HepG2 (cell line): Measurements from ENCODE around the gene THUMPD2. TPM values are rescaled to one million over a fixed set of nuclear protein-coding genes. Genes with fewer than 3 reads are reported as not detected.

Experiments used
- ATAC-seq: fragments of 200-7000 bp; cut with Tn5 transposase; 3 replicates; pipeline ENCODE4 v1.9.1; 2020; ENCODE audit warnings: mild to moderate bottlenecking, moderate library complexity
- BruUV-seq: library from RNA; stranded (reverse); fragments of 400-500 nt; replicated peaks from 2 replicates; lab custom pipeline; 2021; lab: Mats Ljungman, UMichigan
- CTCF ChIA-PET: fragments of 300-600 bp; formaldehyde crosslinking; extraction: SDS; loops from one replicate; lab custom pipeline; 2021; ENCODE audit warnings: low total read pairs, inconsistent platforms, low intra/inter-chr PET ratio; lab: Yijun Ruan, JAX
- POLR2A ChIA-PET: fragments of 350-600 bp; sonication (Branson Sonifier 250); formaldehyde crosslinking; loops from one replicate; lab custom pipeline; 2020; ENCODE audit warnings: antibody characterized with exemption, inconsistent platforms; lab: Yijun Ruan, JAX
- DNase-seq: peaks from one replicate; pipeline ENCODE4 v3.0.0-alpha.2; 2015; ENCODE audit warnings: low spot score
- FAIRE-seq: peaks from 3 replicates; lab custom pipeline; 2011; peaks lifted over from hg19 to GRCh38; lab: Jason Lieb, UNC
- H2AFZ ChIP-seq: one replicate; pipeline ENCODE4 v1.6.1; 2011; ENCODE audit warnings: low read length, inconsistent platforms
- H3K27ac ChIP-seq: fragments of 300-600 bp; 3 replicates; pipeline ENCODE4 v1.8.0; 2011; ENCODE audit warnings: mixed run types, mild to moderate bottlenecking, mixed read lengths, low read length, inconsistent platforms; ENCODE audit not compliant: insufficient read depth; ENCODE audit errors: extremely low read length
- H3K27me3 ChIP-seq, 2 experiments: fragments of 200-600 bp in 1 of 2; 2 replicates in 1 of 2; 3 replicates in 1 of 2; pipeline versions ENCODE4 v1.6.0 to v1.8.0; 2011; ENCODE audit warnings: low read length in 2 of 2, mild to moderate bottlenecking in 2 of 2, moderate library complexity in 2 of 2, inconsistent platforms in 1 of 2; ENCODE audit not compliant: insufficient read depth in 2 of 2, control insufficient read depth in 1 of 2
- H3K36me3 ChIP-seq, 2 experiments: fragments of 200-600 bp in 1 of 2; replicated peaks in 1 of 2; 2 replicates in 1 of 2; 3 replicates in 1 of 2; pipeline versions ENCODE4 v1.5.1 to v1.8.0; 2011; ENCODE audit warnings: low read length in 2 of 2, inconsistent platforms in 1 of 2; ENCODE audit not compliant: insufficient read depth in 2 of 2, control insufficient read depth in 1 of 2
- H3K4me1 ChIP-seq: 2 replicates; pipeline ENCODE4 v1.5.1; 2012; ENCODE audit warnings: low read length, inconsistent platforms; ENCODE audit not compliant: insufficient read depth
- H3K4me2 ChIP-seq: 2 replicates; pipeline ENCODE4 v1.6.0; 2011; ENCODE audit warnings: low read depth, low read length, inconsistent platforms
- H3K4me3 ChIP-seq, 3 experiments: fragments of 200-600 bp in 1 of 3; sonication (generic), shearing (Covaris generic) in 1 of 3; replicated peaks in 1 of 3; 2 replicates each; pipeline ENCODE4 v1.5.1; 2011 to 2016; ENCODE audit warnings: low read length in 3 of 3, inconsistent platforms in 2 of 3, low read depth in 2 of 3, mild to moderate bottlenecking in 2 of 3, control low read depth in 1 of 3, mixed read lengths in 1 of 3; ENCODE audit not compliant: insufficient read depth in 1 of 3
- H3K79me2 ChIP-seq: one replicate; pipeline ENCODE4 v1.6.1; 2011; ENCODE audit warnings: low read length, inconsistent platforms; ENCODE audit not compliant: insufficient read depth
- H3K9ac ChIP-seq: 2 replicates; pipeline ENCODE4 v1.6.0; 2011; ENCODE audit warnings: mild to moderate bottlenecking, low read depth, low read length, inconsistent platforms; ENCODE audit not compliant: insufficient read depth
- H3K9me3 ChIP-seq: 2 replicates; pipeline ENCODE4 v1.5.1; 2012; ENCODE audit warnings: mild to moderate bottlenecking, low read length
- H4K20me1 ChIP-seq: 2 replicates; pipeline ENCODE4 v1.6.0; 2011; ENCODE audit warnings: inconsistent platforms, mild to moderate bottlenecking, low read length, moderate library complexity; ENCODE audit not compliant: insufficient read depth
- FLYWCH1 ChIP-seq: sonication (generic); formaldehyde crosslinking; IDR thresholded peaks from 2 replicates; pipeline ENCODE4 v1.8.1; 2023; ENCODE audit warnings: mild to moderate bottlenecking, missing genetic modification reagents
- HNF4A ChIP-seq: sonication (generic); formaldehyde crosslinking; IDR thresholded peaks from 2 replicates; pipeline ENCODE4 v1.4.0; 2020; ENCODE audit warnings: missing genetic modification reagents
- HNRNPLL ChIP-seq: fragments of 200-400 bp; formaldehyde crosslinking; IDR thresholded peaks from 2 replicates; pipeline ENCODE4 v1.6.1; 2017; ENCODE audit warnings: mild to moderate bottlenecking, low read depth, low read length; ENCODE audit not compliant: poor library complexity, severe bottlenecking
- MAFF ChIP-seq: IDR thresholded peaks from 2 replicates; pipeline ENCODE4 v1.6.1; 2011; ENCODE audit warnings: low read depth, low read length, improper control_type of control experiment
- SALL2 ChIP-seq: sonication (generic); formaldehyde crosslinking; IDR thresholded peaks from 2 replicates; pipeline ENCODE4 v1.8.1; 2023; ENCODE audit warnings: mild to moderate bottlenecking, missing genetic modification reagents, inconsistent platforms
- SNAI1 ChIP-seq: sonication (generic); formaldehyde crosslinking; IDR thresholded peaks from 2 replicates; pipeline ENCODE4 v1.5.0; 2020; ENCODE audit warnings: mild to moderate bottlenecking, missing genetic modification reagents, borderline replicate concordance
- TP53 ChIP-seq: sonication (generic); formaldehyde crosslinking; conservative IDR thresholded peaks from 2 replicates; pipeline ENCODE4 v1.4.0; 2020; ENCODE audit warnings: missing genetic modification reagents
- ZKSCAN5 ChIP-seq: sonication (generic); formaldehyde crosslinking; IDR thresholded peaks from 2 replicates; pipeline ENCODE4 v1.5.1; 2020; ENCODE audit warnings: mild to moderate bottlenecking, missing genetic modification reagents
- ZNF432 ChIP-seq: sonication (generic); formaldehyde crosslinking; IDR thresholded peaks from 2 replicates; pipeline ENCODE4 v1.5.0; 2020; ENCODE audit warnings: missing genetic modification reagents, mild to moderate bottlenecking, borderline replicate concordance
- ZNF570 ChIP-seq: sonication (generic); formaldehyde crosslinking; IDR thresholded peaks from 2 replicates; pipeline ENCODE4 v1.4.0; 2020; ENCODE audit warnings: mild to moderate bottlenecking, missing genetic modification reagents, borderline replicate concordance
- ZNF790 ChIP-seq: sonication (generic); formaldehyde crosslinking; IDR thresholded peaks from 2 replicates; pipeline ENCODE4 v1.8.0; 2022; ENCODE audit warnings: missing genetic modification reagents, mild to moderate bottlenecking, borderline replicate concordance
- WGBS: methylation state at CpG from one replicate; pipeline ENCODE4 v1.1.6; 2017; ENCODE audit warnings: low lambda C conversion rate; 5-methylcytosine and 5-hydroxymethylcytosine counted together
- in situ Hi-C: cut with HindIII; loops from 2 replicates; pipeline ENCODE4 v1.10.0; 2017; ENCODE audit warnings: low pct_unique_long_range_greater_than_20kb; ENCODE audit not compliant: extremely low pct_ligation_motif_present
- intact Hi-C: fragments of 100-400 bp; cut with micrococcal nuclease; formaldehyde crosslinking; loops from one replicate; pipeline ENCODE4 v1.10.0; 2022; ENCODE audit not compliant: unreplicated experiment
- polyA plus RNA-seq, 8 experiments: library from polyadenylated mRNA; depleted of rRNA in 3 of 8; stranded (reverse) in 7 of 8; unstranded in 1 of 8; fragments of >200 nt; fragmentation: Illumina TruSeq in 4 of 8; extraction: Trizol in 4 of 8; gene quantifications; 2 replicates each; pipeline versions ENCODE4 v1.2.1 to v1.2.3, GENCODE V29; 2011 to 2016; ENCODE audit warnings: low read depth in 4 of 8, missing spikeins in 1 of 8, mixed read lengths in 1 of 8; ENCODE audit not compliant: insufficient read depth in 1 of 8
- total RNA-seq, 5 experiments: library from RNA; depleted of rRNA; stranded (reverse); fragments of >200 nt; fragmentation: Illumina TruSeq; extraction: Trizol; gene quantifications; 2 replicates each; pipeline ENCODE4 v1.2.3, GENCODE V29; 2016; ENCODE audit warnings: low read depth in 1 of 5
- TF ChIP-seq, protein P1 (sequence below): IDR thresholded peaks from 2 replicates; pipeline ENCODE4 v1.6.1; 2016; ENCODE audit warnings: low read depth, borderline replicate concordance
- TF ChIP-seq, protein P2 (sequence below): sonication (generic); formaldehyde crosslinking; IDR thresholded peaks from 2 replicates; pipeline ENCODE4 v1.5.0; 2020; ENCODE audit warnings: missing genetic modification reagents, mild to moderate bottlenecking, borderline replicate concordance
- TF ChIP-seq, protein P3 (sequence below): IDR thresholded peaks from 2 replicates; pipeline ENCODE4 v1.6.1; 2016; ENCODE audit warnings: mild to moderate bottlenecking, missing biosample characterization, missing genetic modification reagents
- TF ChIP-seq, protein P4 (sequence below): conservative IDR thresholded peaks from 2 replicates; pipeline ENCODE4 v1.6.1; 2018; ENCODE audit warnings: missing genetic modification reagents
- TF ChIP-seq, protein P5 (sequence below): sonication (generic); formaldehyde crosslinking; IDR thresholded peaks from 2 replicates; pipeline ENCODE4 v1.5.0; 2020; ENCODE audit warnings: mild to moderate bottlenecking, missing genetic modification reagents, borderline replicate concordance
- TF ChIP-seq, protein P6 (sequence below): sonication (generic); formaldehyde crosslinking; IDR thresholded peaks from 2 replicates; pipeline ENCODE4 v1.5.0; 2020; ENCODE audit warnings: missing genetic modification reagents
- TF ChIP-seq, protein P7 (sequence below): sonication (generic); formaldehyde crosslinking; IDR thresholded peaks from 2 replicates; pipeline ENCODE4 v1.4.0; 2020; ENCODE audit warnings: missing genetic modification reagents

The THUMPD2 gene
- total and polyA plus RNA-seq, 2 of the 13 experiments (the other 11 are each of a cell fraction or from before 2014, with no cell fraction given) = 11.8 to 15.6 TPM

DNA sequence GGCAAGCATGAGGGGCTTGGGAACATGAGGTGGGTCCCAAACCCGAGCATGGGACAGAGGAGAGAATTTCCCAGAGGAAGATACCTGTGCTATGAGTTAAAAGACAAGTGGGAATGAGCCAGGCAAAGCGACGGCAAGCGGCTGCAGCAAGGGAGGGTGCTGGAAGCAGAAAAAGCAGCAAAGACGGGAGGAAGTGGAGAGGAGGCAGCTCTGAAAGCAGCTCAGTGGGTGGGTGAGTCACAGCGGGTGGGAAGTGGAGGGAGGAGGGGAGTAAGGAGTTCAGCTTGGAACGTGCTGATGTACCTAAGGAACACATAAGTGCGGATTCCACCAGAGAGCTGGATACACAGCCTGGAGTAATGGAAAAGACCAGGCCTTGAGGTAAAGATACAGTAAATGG lies 41.4 kb downstream of the THUMPD2 start:
- CTCF ChIA-PET = no interaction called here
- ATAC-seq = no peak
- no peaks in the 10 kb centered on the region for H3K27me3 ChIP-seq
- no peaks in the 10 kb centered on the region for H4K20me1 ChIP-seq
- no peaks in the 10 kb centered on the region for H3K4me1 ChIP-seq
- TF ChIP-seq ZKSCAN5 (CRISPR knock-in tag) (no peak), TP53 (CRISPR knock-in tag) (no peak), ZNF570 (CRISPR knock-in tag) (no peak), FLYWCH1 (CRISPR knock-in tag) (no peak), HNRNPLL (no peak), SALL2 (CRISPR knock-in tag) (no peak), SNAI1 (CRISPR knock-in tag) (no peak), MAFF (no peak), HNF4A (CRISPR knock-in tag) (no peak), ZNF432 (CRISPR knock-in tag) (no peak), ZNF790 (CRISPR knock-in tag) (no peak)
- TF ChIP-seq, protein P1, sequence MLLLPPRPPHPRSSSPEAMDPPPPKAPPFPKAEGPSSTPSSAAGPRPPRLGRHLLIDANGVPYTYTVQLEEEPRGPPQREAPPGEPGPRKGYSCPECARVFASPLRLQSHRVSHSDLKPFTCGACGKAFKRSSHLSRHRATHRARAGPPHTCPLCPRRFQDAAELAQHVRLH (CRISPR knock-in tag) = no peak
- TF ChIP-seq, protein P2, sequence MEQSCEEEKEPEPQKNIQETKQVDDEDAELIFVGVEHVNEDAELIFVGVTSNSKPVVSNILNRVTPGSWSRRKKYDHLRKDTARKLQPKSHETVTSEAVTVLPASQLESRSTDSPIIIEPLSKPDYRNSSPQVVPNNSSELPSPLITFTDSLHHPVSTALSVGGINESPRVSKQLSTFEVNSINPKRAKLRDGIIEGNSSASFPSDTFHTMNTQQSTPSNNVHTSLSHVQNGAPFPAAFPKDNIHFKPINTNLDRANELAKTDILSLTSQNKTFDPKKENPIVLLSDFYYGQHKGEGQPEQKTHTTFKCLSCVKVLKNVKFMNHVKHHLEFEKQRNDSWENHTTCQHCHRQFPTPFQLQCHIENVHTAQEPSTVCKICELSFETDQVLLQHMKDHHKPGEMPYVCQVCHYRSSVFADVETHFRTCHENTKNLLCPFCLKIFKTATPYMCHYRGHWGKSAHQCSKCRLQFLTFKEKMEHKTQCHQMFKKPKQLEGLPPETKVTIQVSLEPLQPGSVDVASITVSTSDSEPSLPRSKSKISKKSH = no peak
- TF ChIP-seq, protein P3, sequence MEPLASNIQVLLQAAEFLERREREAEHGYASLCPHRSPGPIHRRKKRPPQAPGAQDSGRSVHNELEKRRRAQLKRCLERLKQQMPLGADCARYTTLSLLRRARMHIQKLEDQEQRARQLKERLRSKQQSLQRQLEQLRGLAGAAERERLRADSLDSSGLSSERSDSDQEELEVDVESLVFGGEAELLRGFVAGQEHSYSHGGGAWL = no peak
- TF ChIP-seq, protein P4, sequence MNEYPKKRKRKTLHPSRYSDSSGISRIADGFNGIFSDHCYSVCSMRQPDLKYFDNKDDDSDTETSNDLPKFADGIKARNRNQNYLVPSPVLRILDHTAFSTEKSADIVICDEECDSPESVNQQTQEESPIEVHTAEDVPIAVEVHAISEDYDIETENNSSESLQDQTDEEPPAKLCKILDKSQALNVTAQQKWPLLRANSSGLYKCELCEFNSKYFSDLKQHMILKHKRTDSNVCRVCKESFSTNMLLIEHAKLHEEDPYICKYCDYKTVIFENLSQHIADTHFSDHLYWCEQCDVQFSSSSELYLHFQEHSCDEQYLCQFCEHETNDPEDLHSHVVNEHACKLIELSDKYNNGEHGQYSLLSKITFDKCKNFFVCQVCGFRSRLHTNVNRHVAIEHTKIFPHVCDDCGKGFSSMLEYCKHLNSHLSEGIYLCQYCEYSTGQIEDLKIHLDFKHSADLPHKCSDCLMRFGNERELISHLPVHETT (CRISPR knock-in tag) = no peak
- TF ChIP-seq, protein P5, sequence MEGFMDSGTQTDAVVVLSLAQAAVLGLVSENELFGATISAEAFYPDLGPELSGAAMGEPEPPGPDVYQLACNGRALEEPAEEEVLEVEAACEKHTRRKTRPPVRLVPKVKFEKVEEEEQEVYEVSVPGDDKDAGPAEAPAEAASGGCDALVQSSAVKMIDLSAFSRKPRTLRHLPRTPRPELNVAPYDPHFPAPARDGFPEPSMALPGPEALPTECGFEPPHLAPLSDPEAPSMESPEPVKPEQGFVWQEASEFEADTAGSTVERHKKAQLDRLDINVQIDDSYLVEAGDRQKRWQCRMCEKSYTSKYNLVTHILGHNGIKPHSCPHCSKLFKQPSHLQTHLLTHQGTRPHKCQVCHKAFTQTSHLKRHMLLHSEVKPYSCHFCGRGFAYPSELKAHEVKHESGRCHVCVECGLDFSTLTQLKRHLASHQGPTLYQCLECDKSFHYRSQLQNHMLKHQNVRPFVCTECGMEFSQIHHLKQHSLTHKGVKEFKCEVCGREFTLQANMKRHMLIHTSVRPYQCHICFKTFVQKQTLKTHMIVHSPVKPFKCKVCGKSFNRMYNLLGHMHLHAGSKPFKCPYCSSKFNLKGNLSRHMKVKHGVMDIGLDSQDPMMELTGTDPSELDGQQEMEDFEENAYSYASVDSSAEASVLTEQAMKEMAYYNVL (CRISPR knock-in tag) = no peak
- TF ChIP-seq, protein P6, sequence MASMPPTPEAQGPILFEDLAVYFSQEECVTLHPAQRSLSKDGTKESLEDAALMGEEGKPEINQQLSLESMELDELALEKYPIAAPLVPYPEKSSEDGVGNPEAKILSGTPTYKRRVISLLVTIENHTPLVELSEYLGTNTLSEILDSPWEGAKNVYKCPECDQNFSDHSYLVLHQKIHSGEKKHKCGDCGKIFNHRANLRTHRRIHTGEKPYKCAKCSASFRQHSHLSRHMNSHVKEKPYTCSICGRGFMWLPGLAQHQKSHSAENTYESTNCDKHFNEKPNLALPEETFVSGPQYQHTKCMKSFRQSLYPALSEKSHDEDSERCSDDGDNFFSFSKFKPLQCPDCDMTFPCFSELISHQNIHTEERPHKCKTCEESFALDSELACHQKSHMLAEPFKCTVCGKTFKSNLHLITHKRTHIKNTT = no peak
- TF ChIP-seq, protein P7, sequence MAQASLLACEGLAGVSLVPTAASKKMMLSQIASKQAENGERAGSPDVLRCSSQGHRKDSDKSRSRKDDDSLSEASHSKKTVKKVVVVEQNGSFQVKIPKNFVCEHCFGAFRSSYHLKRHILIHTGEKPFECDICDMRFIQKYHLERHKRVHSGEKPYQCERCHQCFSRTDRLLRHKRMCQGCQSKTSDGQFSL = no peak
- TF ChIP-seq, all 625 proteins: peak for 0
- no TSS peak for BruUV-seq
- Histone ChIP-seq H2AFZ (no peak overlapping the region), H3K4me2 (no peak overlapping the region), H3K9ac (no peak overlapping the region), H3K36me3 (peaks cover 26 to 76% of the 10 kb centered on the region in 2 experiments), H3K4me3 (no peak overlapping the region), H3K9me3 (no peaks in the 10 kb centered on the region), H3K27ac (no peak overlapping the region), H3K79me2 (no peaks in the 10 kb centered on the region)
- in situ Hi-C loops (no loop called here), intact Hi-C loops (no loop called here)
- no peak for DNase-seq
- POLR2A ChIA-PET = no interaction called here
- WGBS = 97% methylated on average over 8 of the region's 8 CpGs
- FAIRE-seq = no peak
